Spleen (tissue), 7 donors: ENCODE measurements around the gene PHOSPHO1.
A peak's percentile ranks its signal among the peaks of the same experiment; 100 is the strongest.

Experiments
- CTCF ChIP-seq, 11 experiments: fragments of 200-600 bp in 7 of 11; fragments of 450-650 bp in 4 of 11; sonication (generic) in 4 of 11; IDR thresholded peaks in 8 of 11; conservative IDR thresholded peaks in 3 of 11; 1 replicate in 7 of 11; 2 replicates in 4 of 11; pipeline versions ENCODE4 v1.4.0 to v1.8.0; 2016 to 2021; ENCODE audit warnings: antibody characterized with exemption in 11 of 11, inconsistent platforms in 4 of 11, mild to moderate bottlenecking in 1 of 11
- POLR2A ChIP-seq, 3 donors: fragments of 450-650 bp; IDR thresholded peaks; one replicate each; pipeline ENCODE4 v1.5.1; 2017; ENCODE audit warnings: antibody characterized with exemption in 3 of 3, mild to moderate bottlenecking in 1 of 3
- POLR2AphosphoS5 ChIP-seq, 3 donors: sonication (generic); formaldehyde crosslinking; IDR thresholded peaks; one replicate each; pipeline ENCODE4 v1.5.1; 2017; ENCODE audit warnings: antibody characterized with exemption in 3 of 3
- donor health status: DM: no; HTN: no; CAD: no; lungs with moderate emphysema.
- donor health status: DM: no; HTN: no; CAD: no.
- donor health status: DM: no; HTN: no; CAD: no.

GRCh38 chr17:49259663-49260010 lies 29.1 kb upstream of the PHOSPHO1 start:
- TF ChIP-seq CTCF (IDR thresholded peaks at IDR 0.05 in 8 of 11, conservative IDR thresholded peaks at IDR 0.05 in 3 of 11) (no peak), POLR2A (IDR thresholded peaks at IDR 0.05) (no peak), POLR2AphosphoS5 (IDR thresholded peaks at IDR 0.05) (peak in 1 of 3 donors; percentile 30)
